NCI-H2171 treated with DMSO at 0.1 percent for 48 hours (cell line): ENCODE data around the gene SBNO2.

Experiments
- DNase-seq: peaks from one replicate; lab custom pipeline; 2025; lab: John Stamatoyannopoulos, UW

Gene SBNO2

GRCh38 chr19:1169411-1169791 is 4.7 kb downstream of the SBNO2 start:
- DNase-seq, result no peak

GRCh38 chr19:1168572-1169410 is 5.3 kb downstream of the SBNO2 start:
- DNase-seq, result no peak

GRCh38 chr19:1167687-1168571 is 6.1 kb downstream of the SBNO2 start:
- no peak for DNase-seq

GRCh38 chr19:1166872-1167573 is 7.0 kb downstream of the SBNO2 start:
- no peak for DNase-seq

- no peak for DNase-seq
Measured at GRCh38 chr19:1164684-1165531, 9.2 kb downstream of the SBNO2 start.

GRCh38 chr19:1163934-1164683 is 10.0 kb downstream of the SBNO2 start:
- no peak for DNase-seq

- no peak for DNase-seq
Measured at GRCh38 chr19:1163283-1163933, 10.7 kb downstream of the SBNO2 start.

- DNase-seq, result no peak
Measured at GRCh38 chr19:1162404-1163282, 11.4 kb downstream of the SBNO2 start.

GRCh38 chr19:1161716-1162115 is 12.4 kb downstream of the SBNO2 start:
- DNase-seq, result peak; percentile 76

- DNase-seq, result no peak
Measured at GRCh38 chr19:1159864-1160595, 14.0 kb downstream of the SBNO2 start.

GRCh38 chr19:1158885-1159448 is 15.1 kb downstream of the SBNO2 start:
- no peak for DNase-seq

- DNase-seq, result no peak
Measured at GRCh38 chr19:1157931-1158884, 15.9 kb downstream of the SBNO2 start.

GRCh38 chr19:1156830-1157615 is 17.0 kb downstream of the SBNO2 start:
- no peak for DNase-seq

GRCh38 chr19:1156305-1156801 is 17.7 kb downstream of the SBNO2 start:
- no peak for DNase-seq

GRCh38 chr19:1155352-1156304 is 18.4 kb downstream of the SBNO2 start:
- DNase-seq, result no peak
